HepG2 (cell line): ENCODE measurements around the gene BICRAL. TPM values are rescaled to one million over a fixed set of nuclear protein-coding genes. Genes with fewer than 3 reads are reported as not detected.

Experiments
- MTF1 ChIP-seq: sonication (generic); formaldehyde crosslinking; IDR thresholded peaks from 2 replicates; pipeline ENCODE4 v1.5.0; 2020; ENCODE audit warnings: missing genetic modification reagents
- NCOA2 ChIP-seq: sonication (generic); formaldehyde crosslinking; IDR thresholded peaks from 2 replicates; pipeline ENCODE4 v1.8.0; 2022; ENCODE audit warnings: inconsistent platforms
- SALL2 ChIP-seq: sonication (generic); formaldehyde crosslinking; IDR thresholded peaks from 2 replicates; pipeline ENCODE4 v1.8.1; 2023; ENCODE audit warnings: mild to moderate bottlenecking, missing genetic modification reagents, inconsistent platforms
- SMYD3 ChIP-seq: sonication (generic); formaldehyde crosslinking; IDR thresholded peaks from 2 replicates; pipeline ENCODE4 v1.8.1; 2023; ENCODE audit warnings: mild to moderate bottlenecking, missing genetic modification reagents
- ZBTB43 ChIP-seq: sonication (generic); formaldehyde crosslinking; conservative IDR thresholded peaks from 2 replicates; pipeline ENCODE4 v1.4.0; 2020; ENCODE audit warnings: missing genetic modification reagents
- ZNF510 ChIP-seq: sonication (generic); formaldehyde crosslinking; IDR thresholded peaks from 2 replicates; pipeline ENCODE4 v1.4.0; 2020; ENCODE audit warnings: low read depth, mild to moderate bottlenecking, missing genetic modification reagents
- ZNF547 ChIP-seq: sonication (generic); formaldehyde crosslinking; IDR thresholded peaks from 2 replicates; pipeline ENCODE4 v1.5.1; 2020; ENCODE audit warnings: mild to moderate bottlenecking, missing genetic modification reagents
- ZNF569 ChIP-seq: sonication (generic); formaldehyde crosslinking; IDR thresholded peaks from 2 replicates; pipeline ENCODE4 v1.5.0; 2020; ENCODE audit warnings: mild to moderate bottlenecking, missing genetic modification reagents, moderate library complexity, borderline replicate concordance
- ZNF772 ChIP-seq: sonication (generic); formaldehyde crosslinking; IDR thresholded peaks from 2 replicates; pipeline ENCODE4 v1.5.0; 2020; ENCODE audit warnings: mild to moderate bottlenecking, missing genetic modification reagents
- polyA plus RNA-seq, 8 experiments: library from polyadenylated mRNA; depleted of rRNA in 3 of 8; stranded (reverse) in 7 of 8; unstranded in 1 of 8; fragments of >200 nt; fragmentation: Illumina TruSeq in 4 of 8; extraction: Trizol in 4 of 8; gene quantifications; 2 replicates each; pipeline versions ENCODE4 v1.2.1 to v1.2.3, GENCODE V29; 2011 to 2016; ENCODE audit warnings: low read depth in 4 of 8, missing spikeins in 1 of 8, mixed read lengths in 1 of 8; ENCODE audit not compliant: insufficient read depth in 1 of 8
- total RNA-seq, 5 experiments: library from RNA; depleted of rRNA; stranded (reverse); fragments of >200 nt; fragmentation: Illumina TruSeq; extraction: Trizol; gene quantifications; 2 replicates each; pipeline ENCODE4 v1.2.3, GENCODE V29; 2016; ENCODE audit warnings: low read depth in 1 of 5
- TF ChIP-seq, protein P1 (sequence below): sonication (generic); formaldehyde crosslinking; IDR thresholded peaks from 2 replicates; pipeline ENCODE4 v1.8.1; 2023; ENCODE audit warnings: mild to moderate bottlenecking, missing genetic modification reagents
- TF ChIP-seq, protein P2 (sequence below): fragments of 450-650 bp; IDR thresholded peaks from 2 replicates; pipeline ENCODE4 v1.6.1; 2016
- TF ChIP-seq, protein P3 (sequence below): sonication (generic); formaldehyde crosslinking; IDR thresholded peaks from 2 replicates; pipeline ENCODE4 v1.4.0; 2020; ENCODE audit warnings: missing genetic modification reagents

BICRAL gene
- total and polyA plus RNA-seq, 2 of the 13 experiments (the other 11 are each of a cell fraction or from before 2014, with no cell fraction given): 5.0 to 13.5 TPM

GRCh38 chr6:42890311-42891198 is 108.7 kb downstream of the BICRAL start (continued):
- TF ChIP-seq, protein P1, sequence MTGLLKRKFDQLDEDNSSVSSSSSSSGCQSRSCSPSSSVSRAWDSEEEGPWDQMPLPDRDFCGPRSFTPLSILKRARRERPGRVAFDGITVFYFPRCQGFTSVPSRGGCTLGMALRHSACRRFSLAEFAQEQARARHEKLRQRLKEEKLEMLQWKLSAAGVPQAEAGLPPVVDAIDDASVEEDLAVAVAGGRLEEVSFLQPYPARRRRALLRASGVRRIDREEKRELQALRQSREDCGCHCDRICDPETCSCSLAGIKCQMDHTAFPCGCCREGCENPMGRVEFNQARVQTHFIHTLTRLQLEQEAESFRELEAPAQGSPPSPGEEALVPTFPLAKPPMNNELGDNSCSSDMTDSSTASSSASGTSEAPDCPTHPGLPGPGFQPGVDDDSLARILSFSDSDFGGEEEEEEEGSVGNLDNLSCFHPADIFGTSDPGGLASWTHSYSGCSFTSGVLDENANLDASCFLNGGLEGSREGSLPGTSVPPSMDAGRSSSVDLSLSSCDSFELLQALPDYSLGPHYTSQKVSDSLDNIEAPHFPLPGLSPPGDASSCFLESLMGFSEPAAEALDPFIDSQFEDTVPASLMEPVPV (CRISPR knock-in tag): peak; percentile 96
- peak; percentile 98 for TF ChIP-seq ZNF547 (CRISPR knock-in tag)
- TF ChIP-seq ZNF510: peak; percentile 97
- peak; percentile 99 for TF ChIP-seq SMYD3 (CRISPR knock-in tag)
- TF ChIP-seq SALL2: peak; percentile 89; the same call in 1 of the 2 replicates
- TF ChIP-seq ZNF772 (CRISPR knock-in tag): peak; percentile 94
- 0 out of 2 replicates have a peak, but pooled peaks have one; percentile 88 for TF ChIP-seq ZNF569 (CRISPR knock-in tag)
- peak; percentile 34; the same call in 1 of the 2 replicates for TF ChIP-seq MTF1 (CRISPR knock-in tag)
- TF ChIP-seq, protein P2, sequence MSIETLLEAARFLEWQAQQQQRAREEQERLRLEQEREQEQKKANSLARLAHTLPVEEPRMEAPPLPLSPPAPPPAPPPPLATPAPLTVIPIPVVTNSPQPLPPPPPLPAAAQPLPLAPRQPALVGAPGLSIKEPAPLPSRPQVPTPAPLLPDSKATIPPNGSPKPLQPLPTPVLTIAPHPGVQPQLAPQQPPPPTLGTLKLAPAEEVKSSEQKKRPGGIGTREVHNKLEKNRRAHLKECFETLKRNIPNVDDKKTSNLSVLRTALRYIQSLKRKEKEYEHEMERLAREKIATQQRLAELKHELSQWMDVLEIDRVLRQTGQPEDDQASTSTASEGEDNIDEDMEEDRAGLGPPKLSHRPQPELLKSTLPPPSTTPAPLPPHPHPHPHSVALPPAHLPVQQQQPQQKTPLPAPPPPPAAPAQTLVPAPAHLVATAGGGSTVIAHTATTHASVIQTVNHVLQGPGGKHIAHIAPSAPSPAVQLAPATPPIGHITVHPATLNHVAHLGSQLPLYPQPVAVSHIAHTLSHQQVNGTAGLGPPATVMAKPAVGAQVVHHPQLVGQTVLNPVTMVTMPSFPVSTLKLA: no peak
- TF ChIP-seq NCOA2 (CRISPR knock-in tag): peak; percentile 34; the same call in 1 of the 2 replicates
- TF ChIP-seq, protein P3, sequence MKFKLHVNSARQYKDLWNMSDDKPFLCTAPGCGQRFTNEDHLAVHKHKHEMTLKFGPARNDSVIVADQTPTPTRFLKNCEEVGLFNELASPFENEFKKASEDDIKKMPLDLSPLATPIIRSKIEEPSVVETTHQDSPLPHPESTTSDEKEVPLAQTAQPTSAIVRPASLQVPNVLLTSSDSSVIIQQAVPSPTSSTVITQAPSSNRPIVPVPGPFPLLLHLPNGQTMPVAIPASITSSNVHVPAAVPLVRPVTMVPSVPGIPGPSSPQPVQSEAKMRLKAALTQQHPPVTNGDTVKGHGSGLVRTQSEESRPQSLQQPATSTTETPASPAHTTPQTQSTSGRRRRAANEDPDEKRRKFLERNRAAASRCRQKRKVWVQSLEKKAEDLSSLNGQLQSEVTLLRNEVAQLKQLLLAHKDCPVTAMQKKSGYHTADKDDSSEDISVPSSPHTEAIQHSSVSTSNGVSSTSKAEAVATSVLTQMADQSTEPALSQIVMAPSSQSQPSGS (CRISPR knock-in tag): peak; percentile 61
- TF ChIP-seq ZBTB43 (CRISPR knock-in tag): peak; percentile 65; the same call in 1 of the 2 replicates
